ENCODE results near the gene SHISA8. TPM values are rescaled to one million over a fixed set of nuclear protein-coding genes. Genes with fewer than 3 reads are reported as not detected.

The SHISA8 gene
- total RNA-seq, 2 donors from 2014 or later, result 0.58 TPM; not detected in 1

GRCh38 chr22:41947424-41948080 is 32.7 kb upstream of the SHISA8 start:
- Histone ChIP-seq H3K27ac (ENCODE audit: low read depth, low read length) (no peak overlapping the region), H3K27me3 (ENCODE audit: control insufficient read depth, insufficient read depth, low read length, poor library complexity, severe bottlenecking) (no peaks in the 10 kb centered on the region), H3K9me3 (ENCODE audit: control insufficient read depth, low read length) (no peaks in the 10 kb centered on the region), H3K36me3 (ENCODE audit: control insufficient read depth, insufficient read depth, low read length) (peaks cover 21% of the 10 kb centered on the region), H3K4me1 (ENCODE audit: control insufficient read depth, insufficient read depth, low read length) (no peaks in the 10 kb centered on the region), H3K9ac (ENCODE audit: extremely low read depth, low read length, poor library complexity, severe bottlenecking) (no peak overlapping the region), H3K4me3 (ENCODE audit: low read length) (peak overlapping the region; percentile 89)
- Mint-ChIP-seq H3K27ac (peak overlapping the region; percentile 88), H3K4me1 (peaks cover 13% of the 10 kb centered on the region), H3K4me3 (peak overlapping the region; percentile 69), H3K27me3 (ENCODE audit: insufficient read depth) (no peaks in the 10 kb centered on the region), H3K36me3 (ENCODE audit: low read depth) (peaks cover 26% of the 10 kb centered on the region), H3K9me3 (no peaks in the 10 kb centered on the region)
- 89 to 91% methylated on average over 18 to 21 of the region's 21 CpGs for WGBS, 2 experiments (ENCODE audit: insufficient coverage in 1 of 2, insufficient read length in 1 of 2)
- TF ChIP-seq CTCF (conservative IDR thresholded peaks at IDR 0.05), result no peak
- no peak for DNase-seq

GRCh38 chr22:41946629-41947423 is 32.0 kb upstream of the SHISA8 start, which contains the start of gene CENPM:
Gene CENPM (minus strand): TSS chr22:41947152. CDS start chr22:41947076, 76 bp downstream.
- Mint-ChIP-seq H3K9me3 (no peaks in the 10 kb centered on the region), H3K27me3 (ENCODE audit: insufficient read depth) (no peaks in the 10 kb centered on the region), H3K36me3 (ENCODE audit: low read depth) (peaks cover 28% of the 10 kb centered on the region), H3K4me1 (peaks cover 13% of the 10 kb centered on the region), H3K27ac (peak within 1 kb of the TSS; percentile 88), H3K4me3 (peak within 1 kb of the TSS; percentile 69)
- peak; percentile 98 for DNase-seq
- Histone ChIP-seq H3K9me3 (ENCODE audit: control insufficient read depth, low read length) (no peaks in the 10 kb centered on the region), H3K9ac (ENCODE audit: extremely low read depth, low read length, poor library complexity, severe bottlenecking) (peak within 1 kb of the TSS; percentile 58), H3K4me3 (ENCODE audit: low read length) (peak within 1 kb of the TSS; percentile 89), H3K27ac (ENCODE audit: low read depth, low read length) (peak within 1 kb of the TSS; percentile 68), H3K4me1 (ENCODE audit: control insufficient read depth, insufficient read depth, low read length) (no peaks in the 10 kb centered on the region), H3K36me3 (ENCODE audit: control insufficient read depth, insufficient read depth, low read length) (peaks cover 25% of the 10 kb centered on the region), H3K27me3 (ENCODE audit: control insufficient read depth, insufficient read depth, low read length, poor library complexity, severe bottlenecking) (no peaks in the 10 kb centered on the region)
- TF ChIP-seq CTCF (conservative IDR thresholded peaks at IDR 0.05), result no peak
- WGBS, 2 experiments (ENCODE audit: insufficient coverage in 1 of 2, insufficient read length in 1 of 2), result 3 to 12% methylated on average over 14 to 56 of the region's 56 CpGs

GRCh38 chr22:41943661-41944209 is 28.9 kb upstream of the SHISA8 start:
- Mint-ChIP-seq H3K36me3 (ENCODE audit: low read depth) (peaks cover 54% of the 10 kb centered on the region), H3K4me1 (peaks cover 6% of the 10 kb centered on the region)

More at GRCh38 chr22:41943661-41944209, 28.9 kb upstream of the SHISA8 start:
- Histone ChIP-seq H3K4me1 (ENCODE audit: control insufficient read depth, insufficient read depth, low read length) (no peaks in the 10 kb centered on the region), H3K9me3 (ENCODE audit: control insufficient read depth, low read length) (no peaks in the 10 kb centered on the region), H3K4me3 (ENCODE audit: low read length) (no peak overlapping the region), H3K27ac (ENCODE audit: low read depth, low read length) (no peak overlapping the region), H3K27me3 (ENCODE audit: control insufficient read depth, insufficient read depth, low read length, poor library complexity, severe bottlenecking) (no peaks in the 10 kb centered on the region), H3K9ac (ENCODE audit: extremely low read depth, low read length, poor library complexity, severe bottlenecking) (no peak overlapping the region), H3K36me3 (ENCODE audit: control insufficient read depth, insufficient read depth, low read length) (peaks cover 41% of the 10 kb centered on the region)
- Mint-ChIP-seq H3K9me3 (no peaks in the 10 kb centered on the region), H3K4me3 (no peak overlapping the region), H3K27me3 (ENCODE audit: insufficient read depth) (no peaks in the 10 kb centered on the region), H3K27ac (peak overlapping the region; percentile 50)
- TF ChIP-seq CTCF (conservative IDR thresholded peaks at IDR 0.05), result no peak
- 90 to 96% methylated on average over 7 to 9 of the region's 9 CpGs for WGBS, 2 experiments (ENCODE audit: insufficient coverage in 1 of 2, insufficient read length in 1 of 2)
- no peak for DNase-seq

All from endodermal cell (in vitro differentiated cells).